CD14-positive monocyte (primary cell): ENCODE results near the gene HSBP1L1. TPM values are rescaled to one million over a fixed set of nuclear protein-coding genes. Genes with fewer than 3 reads are reported as not detected.

Source experiments
- DNase-seq, 3 donors: peaks; one replicate each; pipeline ENCODE4 v3.0.0-alpha.2; 2011 to 2022
- H2AFZ ChIP-seq: 2 replicates; pipeline ENCODE4 v1.6.0; 2012; ENCODE audit warnings: mild to moderate bottlenecking, low read depth, low read length, inconsistent platforms; ENCODE audit not compliant: insufficient read depth, poor library complexity, severe bottlenecking
- H3K27ac ChIP-seq, 2 donors: 1 replicate in 1 of 2; 2 replicates in 1 of 2; pipeline ENCODE4 v1.5.1; 2012 to 2013; ENCODE audit warnings: low read length in 2 of 2, control low read depth in 1 of 2, inconsistent platforms in 1 of 2, low read depth in 1 of 2, mild to moderate bottlenecking in 1 of 2
- H3K27me3 ChIP-seq, 2 donors: one replicate each; pipeline versions ENCODE4 v1.6.0 to v1.6.1; 2011 to 2013; ENCODE audit warnings: low read length in 2 of 2; ENCODE audit not compliant: control insufficient read depth in 2 of 2, insufficient read depth in 2 of 2
- H3K36me3 ChIP-seq, 2 donors: replicated peaks in 1 of 2; 1 replicate in 1 of 2; 2 replicates in 1 of 2; pipeline versions ENCODE4 v1.5.1 to v1.6.1; 2012 to 2013; ENCODE audit warnings: low read length in 2 of 2, control low read depth in 1 of 2, inconsistent platforms in 1 of 2, mild to moderate bottlenecking in 1 of 2; ENCODE audit not compliant: insufficient read depth in 2 of 2, control insufficient read depth in 1 of 2
- H3K4me1 ChIP-seq, 2 donors: 1 replicate in 1 of 2; 2 replicates in 1 of 2; pipeline versions ENCODE4 v1.5.1 to v1.6.1; 2012 to 2013; ENCODE audit warnings: low read length in 2 of 2, control low read depth in 1 of 2, inconsistent platforms in 1 of 2, mild to moderate bottlenecking in 1 of 2, moderate library complexity in 1 of 2; ENCODE audit not compliant: insufficient read depth in 2 of 2, control insufficient read depth in 1 of 2
- H3K4me2 ChIP-seq: replicated peaks from 2 replicates; pipeline ENCODE3; 2012; ENCODE audit warnings: low read length, moderate library complexity, mild to moderate bottlenecking; ENCODE audit not compliant: poor library complexity, severe bottlenecking; ENCODE audit errors: extremely low read depth
- H3K4me3 ChIP-seq, 3 experiments: fragments of 200-600 bp in 1 of 3; sonication (generic) in 1 of 3; replicated peaks in 1 of 3; 1 replicate in 2 of 3; 2 replicates in 1 of 3; pipeline ENCODE4 v1.5.1; 2011 to 2013; ENCODE audit warnings: low read length in 3 of 3, mild to moderate bottlenecking in 3 of 3, control low read depth in 2 of 3, low read depth in 2 of 3, inconsistent platforms in 1 of 3, moderate library complexity in 1 of 3
- H3K79me2 ChIP-seq: 2 replicates; pipeline ENCODE4 v1.6.0; 2012; ENCODE audit warnings: mild to moderate bottlenecking, control low read depth, inconsistent platforms, low read length, moderate library complexity; ENCODE audit not compliant: insufficient read depth
- H3K9ac ChIP-seq: 2 replicates; pipeline ENCODE4 v1.6.0; 2017; ENCODE audit warnings: low read length, mild to moderate bottlenecking; ENCODE audit not compliant: insufficient read depth, poor library complexity, severe bottlenecking
- H3K9me3 ChIP-seq, 2 donors: replicated peaks in 1 of 2; 1 replicate in 1 of 2; 2 replicates in 1 of 2; pipeline versions ENCODE4 v1.5.1 to v1.6.1; 2012 to 2013; ENCODE audit warnings: low read length in 2 of 2, control low read depth in 1 of 2; ENCODE audit not compliant: control insufficient read depth in 1 of 2, insufficient read depth in 1 of 2
- H4K20me1 ChIP-seq: 2 replicates; pipeline ENCODE4 v1.6.0; 2012; ENCODE audit warnings: mild to moderate bottlenecking, low read length, control low read depth, moderate library complexity; ENCODE audit not compliant: insufficient read depth
- H3K27ac Mint-ChIP-seq, 7 donors: one replicate each; pipeline ENCODE4 v1.8.0; 2020; ENCODE audit warnings: mild to moderate bottlenecking in 7 of 7, mixed read lengths in 7 of 7, moderate library complexity in 6 of 7, inconsistent platforms in 2 of 7
- H3K27me3 Mint-ChIP-seq, 3 donors: one replicate each; pipeline ENCODE4 v1.8.0; 2021 to 2022; ENCODE audit warnings: low read depth in 3 of 3, mild to moderate bottlenecking in 3 of 3, mixed read lengths in 3 of 3, moderate library complexity in 3 of 3, inconsistent platforms in 1 of 3
- H3K36me3 Mint-ChIP-seq, 2 donors: one replicate each; pipeline ENCODE4 v1.8.0; 2020; ENCODE audit warnings: mixed read lengths in 2 of 2, inconsistent platforms in 1 of 2, mild to moderate bottlenecking in 1 of 2
- H3K4me1 Mint-ChIP-seq: one replicate; pipeline ENCODE4 v1.8.0; 2020; ENCODE audit warnings: mild to moderate bottlenecking, mixed read lengths
- H3K4me3 Mint-ChIP-seq, 2 donors: one replicate each; pipeline ENCODE4 v1.8.0; 2020; ENCODE audit warnings: mild to moderate bottlenecking in 2 of 2, mixed read lengths in 2 of 2, moderate library complexity in 1 of 2
- H3K9me3 Mint-ChIP-seq, 7 donors: one replicate each; pipeline ENCODE4 v1.8.0; 2020 to 2022; ENCODE audit warnings: mixed read lengths in 7 of 7, mild to moderate bottlenecking in 6 of 7, moderate library complexity in 6 of 7, inconsistent platforms in 2 of 7
- CTCF ChIP-seq: fragments of 200-600 bp; IDR thresholded peaks from one replicate; pipeline ENCODE4 v1.8.0; 2022; ENCODE audit warnings: antibody characterized with exemption, mild to moderate bottlenecking
- WGBS: methylation state at CpG from one replicate; pipeline ENCODE4 v1.1.5; 2013; ENCODE audit warnings: missing lambda C conversion rate; ENCODE audit not compliant: insufficient coverage; 5-methylcytosine and 5-hydroxymethylcytosine counted together
- intact Hi-C, 2 donors: fragments of 100-400 bp; cut with micrococcal nuclease; formaldehyde crosslinking; loops; one replicate each; pipeline versions ENCODE4 v1.15.0 to v1.15.1; 2023
- polyA plus RNA-seq, 3 donors: library from polyadenylated mRNA; depleted of rRNA in 1 of 3; unstranded in 2 of 3; stranded (reverse) in 1 of 3; fragments of 300-500 nt in 2 of 3; fragments of >200 nt in 1 of 3; fragmentation: Illumina TruSeq in 2 of 3; gene quantifications; 1 replicate in 2 of 3; 2 replicates in 1 of 3; pipeline ENCODE4 v1.2.3, GENCODE V29; 2012 to 2021

Gene HSBP1L1
- polyA plus RNA-seq, 3 donors: 2.5 to 13.2 (median 10.8) TPM

- no peak overlapping the region for H3K4me3 ChIP-seq
- H3K27ac Mint-ChIP-seq: peak overlapping the region in 2 of 7 donors; percentile 17 to 46
- H3K4me2 ChIP-seq: no peak overlapping the region
- peaks cover 13 to 18% of the 10 kb centered on the region in 2 donors for H3K4me1 ChIP-seq
- no peak overlapping the region for H2AFZ ChIP-seq
- peak overlapping the region in 1 of 2 donors; percentile 77 for H3K27ac ChIP-seq
- H3K36me3 Mint-ChIP-seq: peaks cover 42 to 57% of the 10 kb centered on the region in 2 donors
- no peak overlapping the region for H3K4me3 Mint-ChIP-seq
- intact Hi-C loops: loop anchor here in 1 of 2 donors (10.0 kb wide), 1 partner anchor 186 kb away; the partner anchor contains the start of gene KCNG2
- no peaks in the 10 kb centered on the region for H3K27me3 ChIP-seq
- H3K36me3 ChIP-seq: peaks cover 13 to 59% of the 10 kb centered on the region in 2 donors
- H3K9ac ChIP-seq: no peak overlapping the region
- 94% methylated on average over 9 of the region's 13 CpGs for WGBS
- TF ChIP-seq CTCF: no peak
- peaks cover 100% of the 10 kb centered on the region for H3K79me2 ChIP-seq
- peaks cover 0 to 1% (median 0%) of the 10 kb centered on the region in 3 donors for H3K27me3 Mint-ChIP-seq
- H3K9me3 Mint-ChIP-seq: no peaks in the 10 kb centered on the region
- H3K9me3 ChIP-seq: no peaks in the 10 kb centered on the region
- peaks cover 98% of the 10 kb centered on the region for H4K20me1 ChIP-seq
- H3K4me1 Mint-ChIP-seq: peaks cover 27% of the 10 kb centered on the region
- DNase-seq: no peak
Measured at GRCh38 chr18:79980585-79980984, 16.1 kb downstream of the HSBP1L1 start.

DNA sequence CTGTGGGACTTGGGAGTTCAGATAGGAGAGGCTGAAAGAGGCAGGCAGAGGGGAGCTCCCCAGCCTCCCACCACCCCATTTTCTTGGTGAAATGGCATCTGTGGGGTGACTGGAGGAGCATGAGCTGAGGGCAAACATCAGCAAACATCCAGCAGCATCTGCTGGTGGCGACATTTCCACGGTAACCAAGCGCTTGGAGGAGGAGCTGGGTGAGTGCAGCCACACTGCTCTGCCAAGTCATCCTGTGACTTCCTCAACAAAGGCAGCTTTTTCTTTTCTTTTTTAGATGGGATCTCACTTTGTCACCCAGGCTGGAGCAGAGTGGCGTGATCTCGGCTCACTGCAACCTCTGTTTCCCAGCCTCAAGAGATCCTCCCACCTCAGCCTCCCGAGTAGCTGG, 18.3 kb downstream of the HSBP1L1 start:
- H3K4me2 ChIP-seq: peak overlapping the region; percentile 49
- H3K9me3 ChIP-seq: no peaks in the 10 kb centered on the region
- peaks cover 26 to 31% of the 10 kb centered on the region in 2 donors for H3K4me1 ChIP-seq
- H3K4me3 ChIP-seq: peak overlapping the region in 1 of 3 experiments; percentile 57
- Mint-ChIP-seq H3K4me3 (peak overlapping the region; percentile 43 to 61), H3K27ac (peak overlapping the region; percentile 83 to 95 (median 91)), H3K9me3 (no peaks in the 10 kb centered on the region), H3K36me3 (peaks cover 31 to 43% of the 10 kb centered on the region in 2 donors), H3K27me3 (no peaks in the 10 kb centered on the region), H3K4me1 (peaks cover 40% of the 10 kb centered on the region)
- peaks cover 100% of the 10 kb centered on the region for H3K79me2 ChIP-seq
- H3K9ac ChIP-seq: peak overlapping the region; percentile 31
- WGBS: 10% methylated on average over 4 of the region's 6 CpGs
- TF ChIP-seq CTCF: no peak
- H2AFZ ChIP-seq: no peak overlapping the region
- H3K27me3 ChIP-seq: no peaks in the 10 kb centered on the region
- H3K36me3 ChIP-seq: peaks cover 6 to 44% of the 10 kb centered on the region in 2 donors
- peak; percentile 57 to 67 (median 62) for DNase-seq
- peak overlapping the region; percentile 77 to 83 for H3K27ac ChIP-seq
- intact Hi-C loops: loop anchor here in 1 of 2 donors (10.0 kb wide), 1 partner anchor 188 kb away; the partner anchor contains the start of gene KCNG2
- peaks cover 86% of the 10 kb centered on the region for H4K20me1 ChIP-seq
